ENCODE data around the gene TTYH3. TPM values are rescaled to one million over a fixed set of nuclear protein-coding genes. Genes with fewer than 3 reads are reported as not detected.

TTYH3 gene
- total and polyA plus RNA-seq, 9 of the 15 experiments (the other 6 are each of a cell fraction or from before 2014, with no cell fraction given): 0.01 to 5.5 (median 1.1) TPM

GRCh38 chr7:2670720-2671391, 39.1 kb downstream of the TTYH3 start:
- POLR2A ChIA-PET: interaction anchor here (1.1 kb wide), 1 partner anchor 36 kb away, joined by 4 read pairs; no protein-coding TSS in a partner anchor
- no peaks in the 10 kb centered on the region for H3K9me1 ChIP-seq (ENCODE audit: control insufficient read depth, insufficient read depth, low read length)
- no peak overlapping the region for H3K4me2 ChIP-seq (ENCODE audit: insufficient read depth, low read length)
- no TSS peak for BruUV-seq (replicated peaks)
- DNase-seq (ENCODE audit: extremely low read depth in 1 of 4, low spot score in 3 of 4) (peak; percentile 78 to 84 (median 81)), ATAC-seq (peak; percentile 99), FAIRE-seq (peak; percentile 67)
- no peaks in the 10 kb centered on the region for H3K79me2 ChIP-seq (ENCODE audit: control insufficient read depth, insufficient read depth, low read length)
- peaks cover 3% of the 10 kb centered on the region for H4K20me1 ChIP-seq (replicated peaks; ENCODE audit: control insufficient read depth, insufficient read depth, low read length)
- intact Hi-C loops (cut with micrococcal nuclease): loop anchor here (1.0 kb wide), 1 partner anchor 38 kb away; no protein-coding TSS in a partner anchor
- WGBS (ENCODE audit: insufficient coverage, low coverage, missing lambda C conversion rate): 11% methylated on average over 25 of the region's 25 CpGs
- H3K9me3 ChIP-seq (replicated peaks; ENCODE audit: control insufficient read depth, insufficient read depth, low read depth, low read length): no peaks in the 10 kb centered on the region
- H3K36me3 ChIP-seq (ENCODE audit: control insufficient read depth, insufficient read depth, low read length): no peaks in the 10 kb centered on the region
- CTCF ChIA-PET (ENCODE audit: low intra/inter-chr PET ratio): interaction anchor here (0.7 to 1.7 kb wide), 2 partner anchors 39 to 46 kb away, joined by 4 to 8 read pairs; no protein-coding TSS in a partner anchor
- H3K4me3 ChIP-seq: no peak overlapping the region
- no peak overlapping the region for H3K9ac ChIP-seq (ENCODE audit: insufficient read depth in 1 of 2, low read depth in 2 of 2, low read length in 2 of 2)
- H3K27ac ChIP-seq (ENCODE audit: extremely low read depth, low read depth, low read length): no peak overlapping the region
- in situ Hi-C loops (cut with MboI): no loop called here
- H3K4me1 ChIP-seq (replicated peaks in 1 of 2; ENCODE audit: control insufficient read depth in 2 of 2, insufficient read depth in 2 of 2, low read length in 2 of 2): peaks cover 0 to 15% of the 10 kb centered on the region in 2 experiments; a peak in 2 of 5 replicates
- H2AFZ ChIP-seq (ENCODE audit: low read depth, low read length): no peak overlapping the region
- H3K27me3 ChIP-seq (ENCODE audit: control insufficient read depth in 2 of 2, insufficient read depth in 2 of 2, low read length in 2 of 2): peaks cover 10 to 33% of the 10 kb centered on the region in 2 experiments; a peak in 4 of 5 replicates
- TF ChIP-seq CXXC5 (CRISPR knock-in tag; IDR thresholded peaks at IDR 0.05) (peak; percentile 58), BCOR (IDR thresholded peaks at IDR 0.05) (0 out of 2 replicates have a peak, but pooled peaks have one; percentile 53), MXD1 (CRISPR knock-in tag; IDR thresholded peaks at IDR 0.05; ENCODE audit: borderline replicate concordance, poor library complexity, severe bottlenecking) (no peak), E2F4 (CRISPR knock-in tag; IDR thresholded peaks at IDR 0.05; ENCODE audit: low read depth) (peak; percentile 89), TFAP4 (CRISPR knock-in tag; IDR thresholded peaks at IDR 0.05; ENCODE audit: borderline replicate concordance) (peak; percentile 39; the same call in 1 of the 2 replicates), ARHGAP35 (IDR thresholded peaks at IDR 0.05; ENCODE audit: partially characterized antibody) (no peak), SAP30 (IDR thresholded peaks at IDR 0.05; ENCODE audit: borderline replicate concordance, insufficient read depth, low read depth, low read length, poor library complexity, severe bottlenecking) (no peak), ZBTB7A (IDR thresholded peaks at IDR 0.05; ENCODE audit: borderline replicate concordance, control insufficient read depth, low read depth, low read length) (peak; percentile 68; the same call in 1 of the 2 replicates), CTBP1 (IDR thresholded peaks at IDR 0.05; ENCODE audit: borderline replicate concordance) (peak; percentile 70), ZNF740 (CRISPR knock-in tag; IDR thresholded peaks at IDR 0.05) (0 out of 2 replicates have a peak, but pooled peaks have one; percentile 31), ZNF740 (tag; IDR thresholded peaks at IDR 0.05) (no peak), ZNF354B (CRISPR knock-in tag; IDR thresholded peaks at IDR 0.05) (no peak), HMGN3 (IDR thresholded peaks at IDR 0.05; ENCODE audit: borderline replicate concordance, extremely low read depth, insufficient read length, low read depth, low read length) (no peak), SMARCB1 (IDR thresholded peaks at IDR 0.05; ENCODE audit: insufficient read length, low read depth) (no peak), KLF1 (tag; IDR thresholded peaks at IDR 0.05) (no peak), CBX1 (IDR thresholded peaks at IDR 0.05; ENCODE audit: low read depth) (peak; percentile 88; the same call in 1 of the 2 replicates)
